SHP77 treated with DMSO at 0.1 percent for 48 hours (cell line): ENCODE data around the gene RYK.
A peak's percentile ranks its signal among the peaks of the same experiment; 100 is the strongest.
"Not testable (repeated sequence)": the region's sequence is repeated elsewhere in the genome, so short reads cannot be mapped to it uniquely, and the experiment has no call there.

Source experiments
- DNase-seq: peaks from one replicate; lab custom pipeline; 2025; lab: John Stamatoyannopoulos, UW

Gene RYK

GRCh38 chr3:134216191-134216764 is 34.4 kb downstream of the RYK start:
- DNase-seq, result no peak

GRCh38 chr3:134214239-134214638 is 36.4 kb downstream of the RYK start:
- DNase-seq, result no peak

- DNase-seq, result peak; percentile 34
Observed at GRCh38 chr3:134212967-134213665, 37.5 kb downstream of the RYK start.

- DNase-seq, result peak; percentile 0
Observed at GRCh38 chr3:134211797-134212196, 38.9 kb downstream of the RYK start.

GRCh38 chr3:134205451-134205850 is 45.2 kb downstream of the RYK start:
- no peak for DNase-seq

GRCh38 chr3:134201201-134202130 is 49.2 kb downstream of the RYK start:
- DNase-seq, result no peak

- not testable (repeated sequence) for DNase-seq
Observed at GRCh38 chr3:134199880-134200279, 50.8 kb downstream of the RYK start.

GRCh38 chr3:134199240-134199639 is 51.4 kb downstream of the RYK start:
- no peak for DNase-seq

- DNase-seq, result no peak
Observed at GRCh38 chr3:134198414-134198813, 52.2 kb downstream of the RYK start.

GRCh38 chr3:134197681-134198261 is 52.9 kb downstream of the RYK start:
- DNase-seq, result peak; percentile 3

GRCh38 chr3:134194247-134194646 is 56.4 kb downstream of the RYK start:
- no peak for DNase-seq

- no peak for DNase-seq
Observed at GRCh38 chr3:134190250-134190649, 60.4 kb downstream of the RYK start.

GRCh38 chr3:134189849-134190248 is 60.8 kb downstream of the RYK start:
- DNase-seq, result no peak

- no peak for DNase-seq
Observed at GRCh38 chr3:134186391-134186790, 64.3 kb downstream of the RYK start.

GRCh38 chr3:134180761-134181160 is 69.9 kb downstream of the RYK start:
- DNase-seq, result no peak

- no peak for DNase-seq
Observed at GRCh38 chr3:134179508-134179907, 71.2 kb downstream of the RYK start.

GRCh38 chr3:134163096-134163495 is 87.6 kb downstream of the RYK start:
- DNase-seq, result no peak

- no peak for DNase-seq
Observed at GRCh38 chr3:134161898-134162615, 88.6 kb downstream of the RYK start.

GRCh38 chr3:134155446-134155845 is 95.2 kb downstream of the RYK start:
- no peak for DNase-seq

- DNase-seq, result no peak
Observed at GRCh38 chr3:134153761-134154160, 96.9 kb downstream of the RYK start.

GRCh38 chr3:134150476-134150875 is 100.2 kb downstream of the RYK start:
- DNase-seq, result no peak

GRCh38 chr3:134149286-134149685 is 101.4 kb downstream of the RYK start:
- no peak for DNase-seq
